Activated naive CD8-positive, alpha-beta T cell treated with anti-CD3 and anti-CD28 coated beads, Interleukin-2, amount 10 ng/mL, durations not matched to agents 7 days and 5 days (primary cell): Measurements from ENCODE around the gene CDH4. TPM values are rescaled to one million over a fixed set of nuclear protein-coding genes. Genes with fewer than 3 reads are reported as not detected.

Source experiments
- ATAC-seq: fragments of 150-1000 bp; cut with Tn5 transposase; one replicate; pipeline ENCODE4 v1.10.0; 2021; ENCODE audit warnings: low read depth, moderate library complexity
- POLR2A ChIA-PET: fragments of 350-600 bp; sonication (Branson Sonifier 250); formaldehyde crosslinking; loops from one replicate; lab custom pipeline; 2021; ENCODE audit warnings: antibody characterized with exemption; lab: Charles Lee
- DNase-seq: peaks from one replicate; pipeline ENCODE4 v3.0.0; 2021
- H3K27ac Mint-ChIP-seq: one replicate; pipeline ENCODE4 v1.8.0; 2022; ENCODE audit warnings: mild to moderate bottlenecking, mixed read lengths
- H3K27me3 Mint-ChIP-seq: one replicate; pipeline ENCODE4 v1.8.0; 2022; ENCODE audit warnings: mild to moderate bottlenecking, moderate library complexity, mixed read lengths
- H3K36me3 Mint-ChIP-seq: one replicate; pipeline ENCODE4 v1.8.0; 2021; ENCODE audit warnings: mild to moderate bottlenecking, mixed read lengths
- H3K4me1 Mint-ChIP-seq: one replicate; pipeline ENCODE4 v1.8.0; 2021; ENCODE audit warnings: mixed read lengths
- H3K4me3 Mint-ChIP-seq: one replicate; pipeline ENCODE4 v1.8.0; 2022; ENCODE audit warnings: mild to moderate bottlenecking, moderate library complexity, mixed read lengths
- H3K9me3 Mint-ChIP-seq: one replicate; pipeline ENCODE4 v1.8.0; 2021; ENCODE audit warnings: mixed read lengths
- total RNA-seq, 2 experiments: library from RNA; stranded (reverse); gene quantifications; one replicate each; pipeline ENCODE4 v1.2.3, GENCODE V29; 2021

Gene CDH4
- total RNA-seq, 2 experiments from 2014 or later: 0.14 to 0.20 TPM

- POLR2A ChIA-PET: no interaction called here
- DNase-seq (no peak), ATAC-seq (no peak)
- no peak overlapping the region for H3K27ac Mint-ChIP-seq
- no peaks in the 10 kb centered on the region for H3K27me3 Mint-ChIP-seq
- no peaks in the 10 kb centered on the region for H3K9me3 Mint-ChIP-seq
- no peaks in the 10 kb centered on the region for H3K36me3 Mint-ChIP-seq
- no peaks in the 10 kb centered on the region for H3K4me1 Mint-ChIP-seq
- no peak overlapping the region for H3K4me3 Mint-ChIP-seq
Observed at GRCh38 chr20:61341605-61342004, 89.5 kb downstream of the CDH4 start.

GRCh38 chr20:61343934-61344333 is 91.9 kb downstream of the CDH4 start:
- DNase-seq (no peak), ATAC-seq (no peak)
- Mint-ChIP-seq H3K9me3 (peaks cover 2% of the 10 kb centered on the region), H3K4me3 (no peak overlapping the region), H3K27me3 (no peaks in the 10 kb centered on the region), H3K36me3 (no peaks in the 10 kb centered on the region), H3K4me1 (no peaks in the 10 kb centered on the region), H3K27ac (no peak overlapping the region)
- POLR2A ChIA-PET: no interaction called here

- H3K27me3 Mint-ChIP-seq: no peaks in the 10 kb centered on the region
- no peak overlapping the region for H3K27ac Mint-ChIP-seq
- no peaks in the 10 kb centered on the region for H3K4me1 Mint-ChIP-seq
- H3K9me3 Mint-ChIP-seq: peaks cover 2% of the 10 kb centered on the region
- DNase-seq (no peak), ATAC-seq (no peak)
- H3K36me3 Mint-ChIP-seq: no peaks in the 10 kb centered on the region
- no peak overlapping the region for H3K4me3 Mint-ChIP-seq
- POLR2A ChIA-PET: no interaction called here
Observed at GRCh38 chr20:61345656-61346055, 93.6 kb downstream of the CDH4 start.

- Mint-ChIP-seq H3K4me1 (no peaks in the 10 kb centered on the region), H3K4me3 (no peak overlapping the region), H3K27me3 (peaks cover 1% of the 10 kb centered on the region), H3K9me3 (peaks cover 2% of the 10 kb centered on the region), H3K36me3 (no peaks in the 10 kb centered on the region), H3K27ac (no peak overlapping the region)
- no peak for ATAC-seq
- POLR2A ChIA-PET: no interaction called here
- DNase-seq: no peak
Observed at GRCh38 chr20:61346996-61347395, 94.9 kb downstream of the CDH4 start.

- ATAC-seq (no peak), DNase-seq (no peak)
- POLR2A ChIA-PET: no interaction called here
- no peak overlapping the region for H3K4me3 Mint-ChIP-seq
- no peaks in the 10 kb centered on the region for H3K4me1 Mint-ChIP-seq
- no peaks in the 10 kb centered on the region for H3K36me3 Mint-ChIP-seq
- H3K27ac Mint-ChIP-seq: no peak overlapping the region
- peaks cover 2% of the 10 kb centered on the region for H3K27me3 Mint-ChIP-seq
- H3K9me3 Mint-ChIP-seq: peaks cover 2% of the 10 kb centered on the region
Observed at GRCh38 chr20:61347443-61347842, 95.4 kb downstream of the CDH4 start.

GRCh38 chr20:61349447-61350165 is 97.5 kb downstream of the CDH4 start:
- Mint-ChIP-seq H3K9me3 (peaks cover 2% of the 10 kb centered on the region), H3K4me1 (no peaks in the 10 kb centered on the region)

GRCh38 chr20:61350500-61351250 is 98.6 kb downstream of the CDH4 start:
- no peak overlapping the region for H3K27ac Mint-ChIP-seq
- no peaks in the 10 kb centered on the region for H3K36me3 Mint-ChIP-seq
- peaks cover 2% of the 10 kb centered on the region for H3K9me3 Mint-ChIP-seq
- DNase-seq: no peak
- POLR2A ChIA-PET: no interaction called here
- no peak overlapping the region for H3K4me3 Mint-ChIP-seq
- no peaks in the 10 kb centered on the region for H3K4me1 Mint-ChIP-seq
- peaks cover 5% of the 10 kb centered on the region for H3K27me3 Mint-ChIP-seq
- ATAC-seq: no peak

More at GRCh38 chr20:61349447-61350165, 97.5 kb downstream of the CDH4 start:
- POLR2A ChIA-PET: no interaction called here
- ATAC-seq (no peak), DNase-seq (no peak)
- H3K36me3 Mint-ChIP-seq: no peaks in the 10 kb centered on the region
- H3K4me3 Mint-ChIP-seq: no peak overlapping the region
- no peak overlapping the region for H3K27ac Mint-ChIP-seq
- H3K27me3 Mint-ChIP-seq: peaks cover 5% of the 10 kb centered on the region

GRCh38 chr20:61352346-61353260 is 100.5 kb downstream of the CDH4 start:
- H3K9me3 Mint-ChIP-seq: peaks cover 2% of the 10 kb centered on the region
- no peaks in the 10 kb centered on the region for H3K36me3 Mint-ChIP-seq
- no peaks in the 10 kb centered on the region for H3K4me1 Mint-ChIP-seq

GRCh38 chr20:61353261-61354000 is 101.4 kb downstream of the CDH4 start:
- DNase-seq (no peak), ATAC-seq (no peak)
- no peaks in the 10 kb centered on the region for H3K4me1 Mint-ChIP-seq
- H3K27ac Mint-ChIP-seq: no peak overlapping the region
- POLR2A ChIA-PET: no interaction called here
- H3K9me3 Mint-ChIP-seq: no peaks in the 10 kb centered on the region
- H3K36me3 Mint-ChIP-seq: no peaks in the 10 kb centered on the region
- H3K27me3 Mint-ChIP-seq: peaks cover 5% of the 10 kb centered on the region
- H3K4me3 Mint-ChIP-seq: no peak overlapping the region

More at GRCh38 chr20:61352346-61353260, 100.5 kb downstream of the CDH4 start:
- H3K4me3 Mint-ChIP-seq: no peak overlapping the region
- DNase-seq (no peak), ATAC-seq (no peak)
- H3K27me3 Mint-ChIP-seq: peaks cover 5% of the 10 kb centered on the region
- POLR2A ChIA-PET: no interaction called here
- H3K27ac Mint-ChIP-seq: no peak overlapping the region

- Mint-ChIP-seq H3K4me1 (no peaks in the 10 kb centered on the region), H3K36me3 (no peaks in the 10 kb centered on the region), H3K4me3 (no peak overlapping the region), H3K9me3 (no peaks in the 10 kb centered on the region), H3K27me3 (peaks cover 5% of the 10 kb centered on the region), H3K27ac (no peak overlapping the region)
- DNase-seq: no peak
- ATAC-seq: no peak
- POLR2A ChIA-PET: no interaction called here
Observed at GRCh38 chr20:61354001-61354390, 101.9 kb downstream of the CDH4 start.

- no peak for ATAC-seq
- no peak for DNase-seq
- no peak overlapping the region for H3K4me3 Mint-ChIP-seq
- H3K27ac Mint-ChIP-seq: no peak overlapping the region
- H3K27me3 Mint-ChIP-seq: peaks cover 5% of the 10 kb centered on the region
- POLR2A ChIA-PET: no interaction called here
- H3K4me1 Mint-ChIP-seq: no peaks in the 10 kb centered on the region
- H3K9me3 Mint-ChIP-seq: no peaks in the 10 kb centered on the region
- H3K36me3 Mint-ChIP-seq: no peaks in the 10 kb centered on the region
Observed at GRCh38 chr20:61354501-61354900, 102.4 kb downstream of the CDH4 start.

- no peak for DNase-seq
- H3K9me3 Mint-ChIP-seq: no peaks in the 10 kb centered on the region
- H3K27me3 Mint-ChIP-seq: peaks cover 5% of the 10 kb centered on the region
- no peaks in the 10 kb centered on the region for H3K36me3 Mint-ChIP-seq
- ATAC-seq: no peak
- no peaks in the 10 kb centered on the region for H3K4me1 Mint-ChIP-seq
- H3K27ac Mint-ChIP-seq: no peak overlapping the region
- H3K4me3 Mint-ChIP-seq: no peak overlapping the region
- POLR2A ChIA-PET: no interaction called here
Observed at GRCh38 chr20:61354901-61355495, 102.9 kb downstream of the CDH4 start.
